ENCODE data around the gene UPP2. TPM values are rescaled to one million over a fixed set of nuclear protein-coding genes. Genes with fewer than 3 reads are reported as not detected.

UPP2 gene
- total and polyA plus RNA-seq, 9 of the 15 experiments (the other 6 are each of a cell fraction or from before 2014, with no cell fraction given) = not detected

DNA sequence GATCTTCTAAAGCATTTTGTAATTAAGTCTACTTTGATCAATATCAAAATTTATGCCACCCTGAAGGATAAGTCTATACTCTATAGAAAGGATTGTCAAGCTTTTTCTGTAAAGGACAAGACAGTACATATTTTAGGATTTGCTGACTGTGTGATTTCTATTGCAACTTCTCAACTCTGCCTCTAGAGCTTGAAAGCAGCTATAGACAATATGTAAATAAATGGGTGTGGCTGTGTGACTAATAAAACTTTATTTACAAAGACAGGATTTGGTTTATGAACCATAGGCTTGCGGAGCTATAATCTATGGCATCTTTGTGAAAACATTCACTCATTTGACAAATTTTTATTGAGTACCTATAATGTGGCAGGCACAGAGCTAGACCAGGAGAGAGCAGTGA, 18.4 kb downstream of the UPP2 start (continued):
- TF ChIP-seq, protein P1, sequence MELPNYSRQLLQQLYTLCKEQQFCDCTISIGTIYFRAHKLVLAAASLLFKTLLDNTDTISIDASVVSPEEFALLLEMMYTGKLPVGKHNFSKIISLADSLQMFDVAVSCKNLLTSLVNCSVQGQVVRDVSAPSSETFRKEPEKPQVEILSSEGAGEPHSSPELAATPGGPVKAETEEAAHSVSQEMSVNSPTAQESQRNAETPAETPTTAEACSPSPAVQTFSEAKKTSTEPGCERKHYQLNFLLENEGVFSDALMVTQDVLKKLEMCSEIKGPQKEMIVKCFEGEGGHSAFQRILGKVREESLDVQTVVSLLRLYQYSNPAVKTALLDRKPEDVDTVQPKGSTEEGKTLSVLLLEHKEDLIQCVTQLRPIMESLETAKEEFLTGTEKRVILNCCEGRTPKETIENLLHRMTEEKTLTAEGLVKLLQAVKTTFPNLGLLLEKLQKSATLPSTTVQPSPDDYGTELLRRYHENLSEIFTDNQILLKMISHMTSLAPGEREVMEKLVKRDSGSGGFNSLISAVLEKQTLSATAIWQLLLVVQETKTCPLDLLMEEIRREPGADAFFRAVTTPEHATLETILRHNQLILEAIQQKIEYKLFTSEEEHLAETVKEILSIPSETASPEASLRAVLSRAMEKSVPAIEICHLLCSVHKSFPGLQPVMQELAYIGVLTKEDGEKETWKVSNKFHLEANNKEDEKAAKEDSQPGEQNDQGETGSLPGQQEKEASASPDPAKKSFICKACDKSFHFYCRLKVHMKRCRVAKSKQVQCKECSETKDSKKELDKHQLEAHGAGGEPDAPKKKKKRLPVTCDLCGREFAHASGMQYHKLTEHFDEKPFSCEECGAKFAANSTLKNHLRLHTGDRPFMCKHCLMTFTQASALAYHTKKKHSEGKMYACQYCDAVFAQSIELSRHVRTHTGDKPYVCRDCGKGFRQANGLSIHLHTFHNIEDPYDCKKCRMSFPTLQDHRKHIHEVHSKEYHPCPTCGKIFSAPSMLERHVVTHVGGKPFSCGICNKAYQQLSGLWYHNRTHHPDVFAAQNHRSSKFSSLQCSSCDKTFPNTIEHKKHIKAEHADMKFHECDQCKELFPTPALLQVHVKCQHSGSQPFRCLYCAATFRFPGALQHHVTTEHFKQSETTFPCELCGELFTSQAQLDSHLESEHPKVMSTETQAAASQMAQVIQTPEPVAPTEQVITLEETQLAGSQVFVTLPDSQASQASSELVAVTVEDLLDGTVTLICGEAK (IDR thresholded peaks at IDR 0.05) = peak; percentile 96
- TF ChIP-seq, protein P1 (CRISPR knock-in tag; IDR thresholded peaks at IDR 0.05) = peak; percentile 91
- TF ChIP-seq ZNF586 (CRISPR knock-in tag; conservative IDR thresholded peaks at IDR 0.05) = no peak
- TF ChIP-seq ZNF12 (CRISPR knock-in tag; IDR thresholded peaks at IDR 0.05) = no peak
- TF ChIP-seq, protein P2, sequence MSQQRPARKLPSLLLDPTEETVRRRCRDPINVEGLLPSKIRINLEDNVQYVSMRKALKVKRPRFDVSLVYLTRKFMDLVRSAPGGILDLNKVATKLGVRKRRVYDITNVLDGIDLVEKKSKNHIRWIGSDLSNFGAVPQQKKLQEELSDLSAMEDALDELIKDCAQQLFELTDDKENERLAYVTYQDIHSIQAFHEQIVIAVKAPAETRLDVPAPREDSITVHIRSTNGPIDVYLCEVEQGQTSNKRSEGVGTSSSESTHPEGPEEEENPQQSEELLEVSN (IDR thresholded peaks at IDR 0.05; ENCODE audit: borderline replicate concordance in 1 of 2, extremely low read depth in 1 of 2, insufficient read depth in 1 of 2, insufficient read length in 1 of 2, low read depth in 1 of 2, low read length in 1 of 2, poor library complexity in 1 of 2, severe bottlenecking in 1 of 2) = no peak
- no peak for TF ChIP-seq NFIX (CRISPR knock-in tag; IDR thresholded peaks at IDR 0.05; ENCODE audit: low read depth)
- TF ChIP-seq, protein P3, sequence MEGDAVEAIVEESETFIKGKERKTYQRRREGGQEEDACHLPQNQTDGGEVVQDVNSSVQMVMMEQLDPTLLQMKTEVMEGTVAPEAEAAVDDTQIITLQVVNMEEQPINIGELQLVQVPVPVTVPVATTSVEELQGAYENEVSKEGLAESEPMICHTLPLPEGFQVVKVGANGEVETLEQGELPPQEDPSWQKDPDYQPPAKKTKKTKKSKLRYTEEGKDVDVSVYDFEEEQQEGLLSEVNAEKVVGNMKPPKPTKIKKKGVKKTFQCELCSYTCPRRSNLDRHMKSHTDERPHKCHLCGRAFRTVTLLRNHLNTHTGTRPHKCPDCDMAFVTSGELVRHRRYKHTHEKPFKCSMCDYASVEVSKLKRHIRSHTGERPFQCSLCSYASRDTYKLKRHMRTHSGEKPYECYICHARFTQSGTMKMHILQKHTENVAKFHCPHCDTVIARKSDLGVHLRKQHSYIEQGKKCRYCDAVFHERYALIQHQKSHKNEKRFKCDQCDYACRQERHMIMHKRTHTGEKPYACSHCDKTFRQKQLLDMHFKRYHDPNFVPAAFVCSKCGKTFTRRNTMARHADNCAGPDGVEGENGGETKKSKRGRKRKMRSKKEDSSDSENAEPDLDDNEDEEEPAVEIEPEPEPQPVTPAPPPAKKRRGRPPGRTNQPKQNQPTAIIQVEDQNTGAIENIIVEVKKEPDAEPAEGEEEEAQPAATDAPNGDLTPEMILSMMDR (IDR thresholded peaks at IDR 0.05 in 2 of 3, conservative IDR thresholded peaks at IDR 0.05 in 1 of 3; ENCODE audit: insufficient read depth in 2 of 3, low read depth in 1 of 3, low read length in 3 of 3) = peak in 1 of 3 experiments; percentile 26; a peak in 1 of 6 replicates
- TF ChIP-seq, protein P4, sequence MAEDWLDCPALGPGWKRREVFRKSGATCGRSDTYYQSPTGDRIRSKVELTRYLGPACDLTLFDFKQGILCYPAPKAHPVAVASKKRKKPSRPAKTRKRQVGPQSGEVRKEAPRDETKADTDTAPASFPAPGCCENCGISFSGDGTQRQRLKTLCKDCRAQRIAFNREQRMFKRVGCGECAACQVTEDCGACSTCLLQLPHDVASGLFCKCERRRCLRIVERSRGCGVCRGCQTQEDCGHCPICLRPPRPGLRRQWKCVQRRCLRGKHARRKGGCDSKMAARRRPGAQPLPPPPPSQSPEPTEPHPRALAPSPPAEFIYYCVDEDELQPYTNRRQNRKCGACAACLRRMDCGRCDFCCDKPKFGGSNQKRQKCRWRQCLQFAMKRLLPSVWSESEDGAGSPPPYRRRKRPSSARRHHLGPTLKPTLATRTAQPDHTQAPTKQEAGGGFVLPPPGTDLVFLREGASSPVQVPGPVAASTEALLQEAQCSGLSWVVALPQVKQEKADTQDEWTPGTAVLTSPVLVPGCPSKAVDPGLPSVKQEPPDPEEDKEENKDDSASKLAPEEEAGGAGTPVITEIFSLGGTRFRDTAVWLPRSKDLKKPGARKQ (CRISPR knock-in tag; IDR thresholded peaks at IDR 0.05) = no peak
- no peak for TF ChIP-seq BRD9 (IDR thresholded peaks at IDR 0.05; ENCODE audit: low read depth, partially characterized antibody)
- no peak for TF ChIP-seq RBM34 (IDR thresholded peaks at IDR 0.05; ENCODE audit: borderline replicate concordance, insufficient read depth, low read length)
- TF ChIP-seq RAD21 (CRISPR knock-in tag; conservative IDR thresholded peaks at IDR 0.05 in 1 of 2, IDR thresholded peaks at IDR 0.05 in 1 of 2) = no peak
- TF ChIP-seq NFRKB (IDR thresholded peaks at IDR 0.05; ENCODE audit: low read depth) = no peak
- TF ChIP-seq BHLHE40 (IDR thresholded peaks at IDR 0.05; ENCODE audit: low read length) = no peak
- no peak for TF ChIP-seq LCOR (CRISPR knock-in tag; IDR thresholded peaks at IDR 0.05)
- TF ChIP-seq ZNF316 (IDR thresholded peaks at IDR 0.05) = peak; percentile 96

All from K562 (cell line).